Esophagus mucosa (tissue), 1 donor: ENCODE data around the gene PRODH. TPM values are rescaled to one million over a fixed set of nuclear protein-coding genes. Genes with fewer than 3 reads are reported as not detected.
A peak's percentile ranks its signal among the peaks of the same experiment; 100 is the strongest.
"Not testable (repeated sequence)": the region's sequence is repeated elsewhere in the genome, so short reads cannot be mapped to it uniquely, and the experiment has no call there.

Experiments
- ATAC-seq: fragments of 200-7000 bp; cut with Tn5 transposase; one replicate; pipeline ENCODE4 v1.9.1; 2020
- total RNA-seq: library from RNA; stranded (reverse); gene quantifications from one replicate; pipeline ENCODE4 v1.2.4, GENCODE V29; 2023
- donor health status: DM: yes; HTN: yes; CAD: no.

PRODH gene
- total RNA-seq, 1 donor from 2014 or later, result 4.5 TPM

GRCh38 chr22:18967391-18968010 lies 31.4 kb upstream of the PRODH start:
- peak; percentile 9 for ATAC-seq

GRCh38 chr22:18966748-18967147 lies 30.7 kb upstream of the PRODH start:
- ATAC-seq, result no peak

GRCh38 chr22:18965526-18966421 lies 29.7 kb upstream of the PRODH start:
- ATAC-seq, result no peak

GRCh38 chr22:18964501-18965265 lies 28.6 kb upstream of the PRODH start:
- ATAC-seq, result not testable (repeated sequence)

- not testable (repeated sequence) for ATAC-seq
Measured at GRCh38 chr22:18964051-18964450, 28.0 kb upstream of the PRODH start.

- no peak for ATAC-seq
Measured at GRCh38 chr22:18962308-18962635, 26.2 kb upstream of the PRODH start.

GRCh38 chr22:18961632-18962307 lies 25.7 kb upstream of the PRODH start:
- not testable (repeated sequence) for ATAC-seq

- not testable (repeated sequence) for ATAC-seq
Measured at GRCh38 chr22:18961201-18961600, 25.1 kb upstream of the PRODH start.

- ATAC-seq, result not testable (repeated sequence)
Measured at GRCh38 chr22:18960166-18960820, 24.2 kb upstream of the PRODH start.

GRCh38 chr22:18959741-18960140 lies 23.6 kb upstream of the PRODH start:
- ATAC-seq, result not testable (repeated sequence)

- not testable (repeated sequence) for ATAC-seq
Measured at GRCh38 chr22:18959266-18959665, 23.2 kb upstream of the PRODH start.

- not testable (repeated sequence) for ATAC-seq
Measured at GRCh38 chr22:18958738-18959137, 22.6 kb upstream of the PRODH start.

GRCh38 chr22:18958321-18958705 lies 22.2 kb upstream of the PRODH start:
- ATAC-seq, result not testable (repeated sequence)

GRCh38 chr22:18957621-18958320 lies 21.7 kb upstream of the PRODH start:
- ATAC-seq, result not testable (repeated sequence)

- ATAC-seq, result not testable (repeated sequence)
Measured at GRCh38 chr22:18956956-18957355, 20.9 kb upstream of the PRODH start.

GRCh38 chr22:18956121-18956895 lies 20.2 kb upstream of the PRODH start:
- not testable (repeated sequence) for ATAC-seq

GRCh38 chr22:18955696-18956095 lies 19.6 kb upstream of the PRODH start:
- ATAC-seq, result no peak

- ATAC-seq, result no peak
Measured at GRCh38 chr22:18954990-18955571, 19.0 kb upstream of the PRODH start.

- peak; percentile 81 for ATAC-seq
Measured at GRCh38 chr22:18954303-18954989, 18.4 kb upstream of the PRODH start.
